HEK293T (cell line): ENCODE data around the gene NUP85.

Experiments used
- ARNT ChIP-seq: fragments of 450-650 bp; IDR thresholded peaks from 2 replicates; pipeline ENCODE4 v1.6.1; 2017; ENCODE audit warnings: mild to moderate bottlenecking
- BHLHE40 ChIP-seq: fragments of 450-650 bp; IDR thresholded peaks from 2 replicates; pipeline ENCODE4 v1.6.1; 2016; ENCODE audit warnings: mild to moderate bottlenecking, moderate library complexity, borderline replicate concordance
- CTBP1 ChIP-seq: fragments of 450-650 bp; IDR thresholded peaks from 2 replicates; pipeline ENCODE4 v1.6.1; 2016; ENCODE audit warnings: borderline replicate concordance
- ELF4 ChIP-seq: fragments of 450-650 bp; IDR thresholded peaks from 2 replicates; pipeline ENCODE4 v1.6.1; 2017; ENCODE audit warnings: antibody characterized with exemption
- FOXA1 ChIP-seq: fragments of 450-650 bp; IDR thresholded peaks from 2 replicates; pipeline ENCODE4 v1.6.1; 2016; ENCODE audit warnings: mild to moderate bottlenecking
- FOXM1 ChIP-seq: fragments of 450-650 bp; IDR thresholded peaks from 2 replicates; pipeline ENCODE4 v1.6.1; 2017; ENCODE audit warnings: mild to moderate bottlenecking, borderline replicate concordance
- HDGF ChIP-seq: fragments of 450-650 bp; IDR thresholded peaks from 2 replicates; pipeline ENCODE4 v1.6.1; 2017; ENCODE audit warnings: antibody characterized with exemption, borderline replicate concordance
- L3MBTL2 ChIP-seq: fragments of 450-650 bp; conservative IDR thresholded peaks from 2 replicates; pipeline ENCODE4 v1.6.1; 2016; ENCODE audit warnings: mild to moderate bottlenecking
- PKNOX1 ChIP-seq: fragments of 450-650 bp; IDR thresholded peaks from 2 replicates; pipeline ENCODE4 v1.6.1; 2016
- SP1 ChIP-seq: fragments of 450-650 bp; IDR thresholded peaks from 2 replicates; pipeline ENCODE4 v1.6.1; 2017
- SUZ12 ChIP-seq: fragments of 450-650 bp; IDR thresholded peaks from 2 replicates; pipeline ENCODE4 v1.6.1; 2016; ENCODE audit warnings: mild to moderate bottlenecking
- TARDBP ChIP-seq: fragments of 450-650 bp; IDR thresholded peaks from 2 replicates; pipeline ENCODE4 v1.6.1; 2016
- ZNF384 ChIP-seq: fragments of 450-650 bp; IDR thresholded peaks from 2 replicates; pipeline ENCODE4 v1.6.1; 2016

- no peak for TF ChIP-seq PKNOX1
- TF ChIP-seq L3MBTL2: no peak
- no peak for TF ChIP-seq SP1
- no peak for TF ChIP-seq FOXM1
- no peak for TF ChIP-seq HDGF
- no peak for TF ChIP-seq TARDBP
- TF ChIP-seq BHLHE40: no peak
- TF ChIP-seq FOXA1: no peak
- no peak for TF ChIP-seq ARNT
- no peak for TF ChIP-seq CTBP1
- TF ChIP-seq ELF4: no peak
- no peak for TF ChIP-seq SUZ12
- no peak for TF ChIP-seq ZNF384
Measured at GRCh38 chr17:75273977-75274708, 68.7 kb downstream of the NUP85 start.
